Retinal pigment epithelial cell (primary cell): ENCODE data around the gene RNF182.

Experiments used
- DNase-seq: peaks from one replicate; pipeline ENCODE4 v3.0.0-alpha.2; 2010; ENCODE audit warnings: low read depth
- H3K4me3 ChIP-seq: 2 replicates; pipeline ENCODE4 v1.5.1; 2011; ENCODE audit warnings: mild to moderate bottlenecking, low read length, control low read depth, moderate library complexity
- TF ChIP-seq, protein P1 (sequence below): conservative IDR thresholded peaks from 2 replicates; pipeline ENCODE4 v1.5.1; 2011; ENCODE audit warnings: low read depth, low read length, control low read depth, inconsistent platforms

Gene RNF182

DNA sequence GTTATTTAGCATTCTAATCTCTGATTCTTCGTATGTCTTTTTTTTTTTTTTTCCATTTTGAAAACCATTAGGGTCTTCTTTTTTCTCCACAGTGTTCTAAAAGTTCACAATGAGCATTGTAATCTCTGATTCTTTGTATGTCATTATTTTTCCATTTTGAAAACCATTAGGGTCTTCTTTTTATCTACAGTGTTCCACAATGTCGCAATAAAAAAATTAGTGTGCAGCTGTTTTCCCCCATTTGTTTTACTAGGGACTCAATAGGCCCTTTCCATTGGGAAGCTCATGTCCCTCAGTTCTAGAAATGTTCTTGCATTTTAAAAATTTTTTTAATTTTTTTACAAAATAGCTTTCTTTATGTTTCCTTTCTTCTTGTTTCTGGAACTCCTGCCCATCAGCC lies 64.2 kb downstream of the RNF182 start:
- no peak overlapping the region for H3K4me3 ChIP-seq
- TF ChIP-seq, protein P1, sequence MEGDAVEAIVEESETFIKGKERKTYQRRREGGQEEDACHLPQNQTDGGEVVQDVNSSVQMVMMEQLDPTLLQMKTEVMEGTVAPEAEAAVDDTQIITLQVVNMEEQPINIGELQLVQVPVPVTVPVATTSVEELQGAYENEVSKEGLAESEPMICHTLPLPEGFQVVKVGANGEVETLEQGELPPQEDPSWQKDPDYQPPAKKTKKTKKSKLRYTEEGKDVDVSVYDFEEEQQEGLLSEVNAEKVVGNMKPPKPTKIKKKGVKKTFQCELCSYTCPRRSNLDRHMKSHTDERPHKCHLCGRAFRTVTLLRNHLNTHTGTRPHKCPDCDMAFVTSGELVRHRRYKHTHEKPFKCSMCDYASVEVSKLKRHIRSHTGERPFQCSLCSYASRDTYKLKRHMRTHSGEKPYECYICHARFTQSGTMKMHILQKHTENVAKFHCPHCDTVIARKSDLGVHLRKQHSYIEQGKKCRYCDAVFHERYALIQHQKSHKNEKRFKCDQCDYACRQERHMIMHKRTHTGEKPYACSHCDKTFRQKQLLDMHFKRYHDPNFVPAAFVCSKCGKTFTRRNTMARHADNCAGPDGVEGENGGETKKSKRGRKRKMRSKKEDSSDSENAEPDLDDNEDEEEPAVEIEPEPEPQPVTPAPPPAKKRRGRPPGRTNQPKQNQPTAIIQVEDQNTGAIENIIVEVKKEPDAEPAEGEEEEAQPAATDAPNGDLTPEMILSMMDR: no peak
- no peak for DNase-seq

DNA sequence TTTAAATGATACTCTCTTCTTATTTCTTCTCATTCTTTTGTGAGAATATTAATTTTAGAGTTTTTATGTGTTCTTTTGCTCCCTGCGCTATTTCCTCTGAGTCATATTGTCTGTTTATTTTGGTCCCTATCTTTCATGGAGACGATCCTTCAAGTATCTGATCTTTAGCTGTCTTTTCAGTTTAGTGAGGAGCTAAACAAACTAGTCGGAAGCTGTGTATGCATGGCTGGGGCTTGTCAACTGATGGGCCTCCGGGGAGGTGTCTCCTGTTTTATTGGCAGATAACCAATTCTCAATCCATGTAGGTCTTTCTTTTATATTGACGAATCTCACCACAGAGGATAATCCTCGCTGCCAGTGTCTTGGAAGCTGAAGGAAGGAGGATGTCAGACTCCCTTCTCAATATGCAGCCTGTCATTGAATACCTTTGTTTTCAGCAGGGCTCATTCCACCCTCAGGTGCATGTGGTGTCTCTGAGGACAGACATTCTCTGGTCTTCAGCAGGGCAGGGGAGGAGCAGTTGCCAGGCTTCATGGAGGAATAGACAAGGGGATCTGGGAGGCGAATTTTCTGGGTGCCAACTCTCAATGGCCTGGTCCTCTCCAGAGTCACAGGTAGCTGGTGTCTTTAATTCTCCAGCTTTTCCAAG lies 64.9 kb downstream of the RNF182 start:
- TF ChIP-seq, protein P1: no peak
- no peak for DNase-seq
- no peak overlapping the region for H3K4me3 ChIP-seq

DNA sequence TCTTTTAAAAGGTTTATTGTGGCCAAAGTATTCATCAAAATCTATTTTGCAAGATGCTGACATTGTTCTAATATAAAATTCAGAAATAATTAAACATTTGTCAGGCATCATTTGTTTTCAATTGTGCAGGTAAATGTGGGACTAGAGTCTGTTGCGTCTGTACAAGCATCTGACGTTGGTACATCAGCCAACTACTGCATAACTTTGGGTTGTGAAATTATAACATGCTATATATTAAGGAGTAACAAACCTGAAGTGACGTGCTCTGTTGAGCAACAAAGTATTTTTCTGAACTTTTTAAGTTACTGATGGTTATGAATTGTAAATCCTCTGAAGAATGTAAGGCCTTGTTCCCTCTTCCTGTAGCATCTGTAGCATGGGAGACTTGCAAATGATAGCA lies 66.0 kb downstream of the RNF182 start:
- DNase-seq: no peak
- no peak overlapping the region for H3K4me3 ChIP-seq
- TF ChIP-seq, protein P1: no peak

DNA sequence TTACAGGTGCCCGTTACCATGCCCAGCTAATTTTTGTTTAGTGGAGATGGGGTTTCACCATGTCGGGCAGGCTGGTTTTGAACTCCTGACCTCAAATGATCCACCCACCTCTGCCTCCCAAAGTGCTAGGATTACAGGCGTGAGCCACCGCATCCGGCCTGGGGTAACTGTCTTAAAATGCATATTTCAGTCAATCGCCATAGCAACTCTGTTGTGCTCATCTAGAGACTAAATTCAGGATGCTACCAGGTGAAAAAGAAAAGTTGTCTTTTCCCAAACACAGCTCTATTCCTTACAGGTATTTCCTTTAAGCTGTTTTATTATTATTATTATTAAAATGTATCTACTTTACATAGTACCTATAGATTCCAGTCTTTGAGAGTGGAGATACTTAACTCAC lies 66.6 kb downstream of the RNF182 start:
- no peak overlapping the region for H3K4me3 ChIP-seq
- TF ChIP-seq, protein P1: no peak
- DNase-seq: no peak

DNA sequence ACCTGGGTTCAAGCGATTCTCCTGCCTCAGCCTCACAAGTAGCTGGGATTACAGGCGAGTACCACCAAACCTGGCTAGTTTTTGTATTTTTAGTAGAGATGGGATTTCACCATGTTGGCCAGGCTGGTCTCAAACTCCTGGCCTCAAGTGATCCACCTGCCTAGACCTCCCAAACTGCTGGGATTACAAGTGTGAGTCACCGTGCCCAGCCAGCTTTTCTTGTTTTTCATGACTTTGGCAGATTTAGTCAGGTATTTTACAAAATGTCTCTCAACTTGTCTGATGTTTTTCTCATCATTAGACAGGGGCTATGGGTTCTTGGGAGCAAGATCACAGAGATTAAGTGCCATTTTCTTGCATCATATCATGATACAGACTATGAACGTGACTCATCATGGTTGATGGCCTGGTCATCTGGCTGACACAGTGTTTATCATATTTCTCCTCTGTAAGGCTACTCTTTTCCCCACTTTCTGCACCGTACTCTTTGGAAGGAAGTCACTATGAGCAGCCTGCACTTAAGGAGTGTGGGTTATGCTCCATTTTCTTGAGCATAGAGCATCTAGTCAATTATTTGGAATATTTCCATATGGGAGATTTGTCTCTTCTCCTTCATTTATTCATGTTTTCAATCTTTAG lies 67.8 kb downstream of the RNF182 start:
- TF ChIP-seq, protein P1: no peak
- DNase-seq: no peak

DNA sequence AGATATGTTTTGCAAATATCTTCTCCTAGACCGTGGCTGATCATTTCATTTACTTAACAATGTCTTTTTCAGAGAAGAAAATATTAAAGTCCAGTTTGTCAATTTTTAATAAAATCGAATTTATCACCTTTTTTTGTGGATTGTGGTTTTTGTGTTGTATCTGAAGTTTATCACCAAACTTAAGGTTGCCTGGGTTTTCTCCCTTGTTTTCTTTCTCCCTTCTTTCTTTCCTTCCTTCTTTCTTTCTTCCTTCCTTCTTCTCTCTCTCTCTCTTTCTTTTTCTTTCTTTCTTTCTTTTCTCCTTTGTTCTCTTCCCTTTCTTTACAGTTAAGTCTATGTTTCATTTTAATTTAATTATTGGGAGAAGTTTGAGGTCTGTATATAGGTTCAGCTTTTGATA lies 68.7 kb downstream of the RNF182 start:
- H3K4me3 ChIP-seq: no peak overlapping the region
- TF ChIP-seq, protein P1: no peak
- no peak for DNase-seq

More for the DNA sequence above, 67.8 kb downstream of the RNF182 start:
- H3K4me3 ChIP-seq: no peak overlapping the region

DNA sequence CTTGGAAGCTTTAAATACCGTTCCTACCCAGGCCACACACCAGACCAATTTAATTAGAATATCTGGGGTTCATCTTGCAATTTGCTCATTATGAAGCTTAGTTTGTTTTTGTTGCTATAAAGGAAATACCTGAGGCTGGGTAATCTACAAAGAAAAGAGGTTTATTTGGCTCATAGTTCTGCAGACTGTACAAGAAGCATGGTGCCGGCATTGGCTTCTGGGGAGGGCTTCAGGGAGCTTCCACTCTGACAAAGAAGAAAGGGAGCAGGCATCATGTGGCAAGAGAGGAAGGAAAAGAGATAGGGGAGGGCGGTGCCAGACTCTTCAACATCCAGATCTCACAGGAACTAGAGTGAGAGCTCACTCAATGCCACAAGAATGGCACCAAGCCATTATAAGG lies 73.6 kb downstream of the RNF182 start:
- no peak overlapping the region for H3K4me3 ChIP-seq
- DNase-seq: no peak
- TF ChIP-seq, protein P1: no peak
